ENCODE measurements around the gene HEYL. TPM values are rescaled to one million over a fixed set of nuclear protein-coding genes. Genes with fewer than 3 reads are reported as not detected.

The HEYL gene
- total and polyA plus RNA-seq, 2 of the 8 experiments (the other 6 are each of a cell fraction or from before 2014, with no cell fraction given) = 1.8 to 3.1 TPM

DNA sequence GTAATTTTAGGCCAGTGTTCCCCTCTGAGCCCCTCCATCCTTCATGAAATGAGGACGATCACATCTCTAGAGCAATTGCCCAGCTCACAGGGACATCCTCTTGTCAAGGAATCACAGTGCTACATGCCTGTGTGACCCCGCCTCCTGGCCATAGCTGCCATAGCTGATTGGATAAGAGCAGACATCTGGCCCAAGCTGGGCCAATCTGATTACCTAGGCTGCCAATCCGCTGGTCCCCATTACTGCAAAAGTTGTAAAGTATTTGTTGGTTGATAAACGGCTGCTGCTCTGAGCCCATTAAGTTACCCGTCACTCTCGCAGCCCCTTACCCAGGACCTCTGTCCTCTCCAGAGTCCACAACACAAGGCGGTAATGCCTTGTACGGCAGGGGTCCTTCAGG, 24.1 kb upstream of the HEYL start (continued):
- no peak for TF ChIP-seq ATF2 (IDR thresholded peaks at IDR 0.05; ENCODE audit: low read length)
- TF ChIP-seq, protein P1, sequence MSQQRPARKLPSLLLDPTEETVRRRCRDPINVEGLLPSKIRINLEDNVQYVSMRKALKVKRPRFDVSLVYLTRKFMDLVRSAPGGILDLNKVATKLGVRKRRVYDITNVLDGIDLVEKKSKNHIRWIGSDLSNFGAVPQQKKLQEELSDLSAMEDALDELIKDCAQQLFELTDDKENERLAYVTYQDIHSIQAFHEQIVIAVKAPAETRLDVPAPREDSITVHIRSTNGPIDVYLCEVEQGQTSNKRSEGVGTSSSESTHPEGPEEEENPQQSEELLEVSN (IDR thresholded peaks at IDR 0.05) = no peak
- TF ChIP-seq TAF7 (optimal IDR thresholded peaks at IDR 0.05; ENCODE audit: borderline replicate concordance, low read depth, low read length) = no peak
- no peak for TF ChIP-seq CHD2 (IDR thresholded peaks at IDR 0.05; ENCODE audit: low read length)
- no peak for TF ChIP-seq TAF1 (IDR thresholded peaks at IDR 0.05; ENCODE audit: low read depth, low read length)
- no peak for TF ChIP-seq TEAD4 (IDR thresholded peaks at IDR 0.05; ENCODE audit: low read depth, low read length)
- no peak for TF ChIP-seq HDAC6 (IDR thresholded peaks at IDR 0.05; ENCODE audit: low read depth, low read length)
